GM18870 (cell line): ENCODE data around the gene TBC1D5.
A peak's percentile ranks its signal among the peaks of the same experiment; 100 is the strongest.
"Not testable (repeated sequence)": the region's sequence is repeated elsewhere in the genome, so short reads cannot be mapped to it uniquely, and the experiment has no call there.

Experiments used
- ATAC-seq: cut with Tn5 transposase; IDR thresholded peaks from one replicate; pipeline ENCODE4 v1.9.1; 2021; ENCODE audit warnings: moderate library complexity; ENCODE audit not compliant: unreplicated experiment

Gene TBC1D5

GRCh38 chr3:17430582-17430981 lies 311.8 kb downstream of the TBC1D5 start:
- no peak for ATAC-seq

- peak; percentile 55 for ATAC-seq
Measured at GRCh38 chr3:17423786-17424536, 318.5 kb downstream of the TBC1D5 start.

GRCh38 chr3:17422636-17423035 lies 319.8 kb downstream of the TBC1D5 start:
- no peak for ATAC-seq

- no peak for ATAC-seq
Measured at GRCh38 chr3:17420668-17421067, 321.8 kb downstream of the TBC1D5 start.

GRCh38 chr3:17412950-17413530 lies 329.4 kb downstream of the TBC1D5 start:
- ATAC-seq, result peak; percentile 81

- ATAC-seq, result no peak
Measured at GRCh38 chr3:17411157-17411877, 331.1 kb downstream of the TBC1D5 start.

GRCh38 chr3:17407576-17407975 lies 334.9 kb downstream of the TBC1D5 start:
- ATAC-seq, result no peak

- no peak for ATAC-seq
Measured at GRCh38 chr3:17404548-17404947, 337.9 kb downstream of the TBC1D5 start.

- no peak for ATAC-seq
Measured at GRCh38 chr3:17402442-17402841, 340.0 kb downstream of the TBC1D5 start.

- ATAC-seq, result no peak
Measured at GRCh38 chr3:17401912-17402311, 340.5 kb downstream of the TBC1D5 start.

- peak; percentile 41 for ATAC-seq
Measured at GRCh38 chr3:17399586-17399985, 342.8 kb downstream of the TBC1D5 start.

GRCh38 chr3:17398959-17399551 lies 343.4 kb downstream of the TBC1D5 start:
- ATAC-seq, result peak; percentile 98

GRCh38 chr3:17396036-17396435 lies 346.4 kb downstream of the TBC1D5 start:
- no peak for ATAC-seq

- no peak for ATAC-seq
Measured at GRCh38 chr3:17394541-17395155, 347.8 kb downstream of the TBC1D5 start.

- ATAC-seq, result not testable (repeated sequence)
Measured at GRCh38 chr3:17392516-17392915, 349.9 kb downstream of the TBC1D5 start.

GRCh38 chr3:17390785-17391184 lies 351.6 kb downstream of the TBC1D5 start:
- no peak for ATAC-seq

GRCh38 chr3:17387108-17387507 lies 355.3 kb downstream of the TBC1D5 start:
- ATAC-seq, result no peak

- ATAC-seq, result no peak
Measured at GRCh38 chr3:17386432-17386831, 356.0 kb downstream of the TBC1D5 start.

- no peak for ATAC-seq
Measured at GRCh38 chr3:17384567-17385296, 357.7 kb downstream of the TBC1D5 start.

- ATAC-seq, result no peak
Measured at GRCh38 chr3:17373304-17373703, 369.1 kb downstream of the TBC1D5 start.
